Epithelial cell of umbilical artery (primary cell): ENCODE results near the gene GABPB1. TPM values are rescaled to one million over a fixed set of nuclear protein-coding genes. Genes with fewer than 3 reads are reported as not detected.

Source experiments
- total RNA-seq: library from RNA; depleted of rRNA; stranded (reverse); fragments of >200 nt; gene quantifications from 2 replicates; pipeline ENCODE4 v1.2.3, GENCODE V29; 2014

The GABPB1 gene
- total RNA-seq = 109 and 111 TPM in 2 replicates

GRCh38 chr15:50354838-50355618, at the start of gene GABPB1:
Gene GABPB1, minus strand, starts transcription at chr15:50355198. Its CDS starts 45,400 bp downstream, at chr15:50309798.

DNA sequence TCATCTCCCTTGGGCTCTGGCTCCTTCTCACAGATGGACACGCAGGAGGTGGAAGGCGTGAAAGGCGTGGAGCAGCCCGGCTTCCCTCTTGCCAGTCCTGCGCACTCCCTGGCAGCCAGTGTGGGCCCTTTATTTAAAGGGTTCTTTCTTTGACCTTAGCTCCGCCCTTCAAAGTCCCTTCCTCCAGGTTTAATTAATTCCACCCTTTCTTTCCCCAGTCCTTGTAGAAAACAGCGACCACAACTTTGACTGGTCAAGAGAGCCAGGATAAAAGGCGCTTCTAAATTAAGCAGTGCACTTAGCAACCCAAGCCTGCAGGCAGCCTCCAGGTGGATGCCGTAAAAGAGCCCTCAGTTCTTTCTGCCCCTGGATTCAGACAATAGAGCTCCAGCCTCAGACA, 89.4 kb downstream of the GABPB1 start, which contains the start of gene HDC:
HDC (minus strand) TSS at position 107 of the 400 bp plus-strand sequence; CDS start at position 4, 103 bp downstream.

Other genes with a start within 250 kb of the GABPB1 start
- under 0.01 TPM in 1 of 2 replicates, not detected in the other for gene ATP8B4, start 236.0 kb downstream of the GABPB1 start, total RNA-seq
- gene SLC27A2, start 173.0 kb downstream of the GABPB1 start, total RNA-seq = 0.61 TPM in 1 of 2 replicates, not detected in the other
- not detected in 2 replicates for gene HDC, start 89.5 kb downstream of the GABPB1 start, total RNA-seq
- 37.4 and 50.2 TPM in 2 replicates for gene USP8, start 69.2 kb upstream of the GABPB1 start, total RNA-seq
- gene USP50, start 191.5 kb upstream of the GABPB1 start, total RNA-seq = not detected in 2 replicates